ENCODE data around the gene MCF2L.

The MCF2L gene

GRCh38 chr13:112968910-112969691 is at the start of gene MCF2L:
MCF2L (plus strand) TSS chr13:112969214; CDS start chr13:112969380, 166 bp downstream.
- 0 out of 2 replicates have a peak, but pooled peaks have one; percentile 9 for TF ChIP-seq CTCF (conservative IDR thresholded peaks at IDR 0.05; ENCODE audit: low read length)
- DNase-seq (ENCODE audit: low read depth) = peak; percentile 20

GRCh38 chr13:112923962-112924361 is 45.1 kb upstream of the MCF2L start:
- no peak for DNase-seq (ENCODE audit: low read depth)
- no peak for TF ChIP-seq CTCF (conservative IDR thresholded peaks at IDR 0.05; ENCODE audit: low read length)
- no peak overlapping the region for H3K4me3 ChIP-seq (ENCODE audit: low read length)

More at GRCh38 chr13:112968910-112969691, at the start of gene MCF2L:
- H3K4me3 ChIP-seq (ENCODE audit: low read length) = no peak within 1 kb of the TSS

GRCh38 chr13:112924365-112924764 is 44.6 kb upstream of the MCF2L start:
- no peak for DNase-seq (ENCODE audit: low read depth)
- no peak overlapping the region for H3K4me3 ChIP-seq (ENCODE audit: low read length)
- no peak for TF ChIP-seq CTCF (conservative IDR thresholded peaks at IDR 0.05; ENCODE audit: low read length)

DNA sequence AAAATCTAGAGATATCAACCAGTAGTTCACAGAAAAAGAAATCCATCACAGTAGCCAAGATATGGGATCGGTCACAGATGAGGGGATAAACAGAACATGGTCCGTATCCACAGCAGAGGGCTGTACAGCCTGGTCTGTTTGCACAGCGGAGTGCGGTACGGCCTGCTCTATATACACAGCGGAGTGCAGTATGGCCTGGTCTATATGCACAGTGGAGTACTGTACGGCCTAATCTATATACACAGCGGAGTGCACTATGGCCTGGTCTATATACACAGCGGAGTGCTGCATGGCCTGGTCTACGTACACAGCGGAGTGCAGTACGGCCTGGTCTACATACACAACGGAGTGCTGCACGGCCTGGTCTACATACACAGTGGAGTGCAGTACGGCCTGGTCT is 43.0 kb upstream of the MCF2L start:
- no peak overlapping the region for H3K4me3 ChIP-seq (ENCODE audit: low read length)
- DNase-seq (ENCODE audit: low read depth) = no peak
- TF ChIP-seq CTCF (conservative IDR thresholded peaks at IDR 0.05; ENCODE audit: low read length) = no peak

DNA sequence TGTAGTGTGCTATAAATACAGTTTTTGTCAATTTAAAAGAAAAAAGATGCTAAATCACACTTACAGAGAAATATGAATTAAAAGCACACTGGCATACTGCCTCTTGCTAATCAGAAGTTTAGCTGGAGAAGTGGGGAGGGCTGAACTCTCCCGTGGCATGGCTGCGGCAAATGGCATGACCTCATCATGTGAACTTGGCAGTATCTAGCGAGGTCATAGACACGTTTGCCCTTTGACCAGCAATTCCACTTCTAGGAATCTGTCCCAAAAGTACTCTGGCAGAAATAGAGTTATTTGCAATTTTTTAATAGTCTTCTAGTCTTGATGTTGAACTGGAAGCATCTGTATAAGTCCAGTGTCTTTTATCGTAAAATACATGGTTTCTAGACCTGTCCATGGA is 42.0 kb upstream of the MCF2L start:
- no peak overlapping the region for H3K4me3 ChIP-seq (ENCODE audit: low read length)
- TF ChIP-seq CTCF (conservative IDR thresholded peaks at IDR 0.05; ENCODE audit: low read length) = no peak
- no peak for DNase-seq (ENCODE audit: low read depth)

GRCh38 chr13:112928020-112928971 is 40.7 kb upstream of the MCF2L start:
- no peak overlapping the region for H3K4me3 ChIP-seq (ENCODE audit: low read length)
- no peak for TF ChIP-seq CTCF (conservative IDR thresholded peaks at IDR 0.05; ENCODE audit: low read length)
- no peak for DNase-seq (ENCODE audit: low read depth)

All from AG10803 (cell line).